Cortex of kidney (tissue), 1 donor: ENCODE data around the gene VAT1L.

Experiments used
- DNase-seq: peaks from one replicate; lab custom pipeline; 2025; lab: John Stamatoyannopoulos, UW

Gene VAT1L

DNA sequence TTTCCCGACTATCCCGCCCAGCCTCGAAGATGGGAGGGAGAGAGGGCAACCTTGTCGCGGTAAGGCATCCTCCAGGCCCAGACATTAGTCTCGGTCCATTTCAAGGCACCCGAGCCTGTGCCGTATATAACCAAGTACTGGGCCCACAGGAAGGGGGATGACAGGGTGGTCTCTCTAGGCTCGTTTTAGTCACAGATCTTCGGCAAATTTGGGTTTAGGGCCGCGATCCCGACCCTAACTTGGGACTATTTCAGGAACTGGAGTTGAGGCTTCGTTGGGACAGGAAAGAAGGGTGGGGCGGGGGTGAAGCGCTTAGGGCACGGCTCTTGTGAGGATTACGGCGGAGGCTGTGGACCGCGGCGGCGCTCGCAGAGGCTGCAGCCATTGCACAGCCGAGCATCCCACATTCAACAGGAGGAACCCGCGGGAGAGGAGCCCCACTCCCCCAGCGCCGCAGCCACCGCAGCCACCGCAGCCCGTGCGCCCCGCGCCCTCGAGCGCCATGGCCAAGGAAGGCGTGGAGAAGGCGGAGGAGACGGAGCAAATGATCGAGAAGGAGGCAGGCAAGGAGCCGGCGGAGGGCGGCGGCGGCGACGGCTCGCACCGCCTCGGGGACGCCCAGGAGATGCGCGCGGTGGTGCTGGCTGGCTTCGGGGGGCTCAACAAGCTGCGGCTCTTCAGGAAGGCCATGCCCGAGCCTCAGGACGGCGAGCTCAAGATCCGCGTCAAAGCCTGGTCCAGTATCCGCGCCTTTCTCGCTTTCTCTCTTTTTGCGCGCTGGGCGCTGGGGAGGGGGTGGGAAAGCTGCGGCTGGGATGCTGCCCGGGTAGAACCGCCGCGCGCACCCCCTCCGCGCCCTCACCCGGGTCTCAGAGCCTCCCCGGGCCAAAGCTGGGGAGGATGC is at the start of gene VAT1L:
VAT1L (plus strand) TSS at position 384 of the 904 bp plus-strand sequence; CDS start at position 503, 119 bp downstream.
- no peak for DNase-seq

DNA sequence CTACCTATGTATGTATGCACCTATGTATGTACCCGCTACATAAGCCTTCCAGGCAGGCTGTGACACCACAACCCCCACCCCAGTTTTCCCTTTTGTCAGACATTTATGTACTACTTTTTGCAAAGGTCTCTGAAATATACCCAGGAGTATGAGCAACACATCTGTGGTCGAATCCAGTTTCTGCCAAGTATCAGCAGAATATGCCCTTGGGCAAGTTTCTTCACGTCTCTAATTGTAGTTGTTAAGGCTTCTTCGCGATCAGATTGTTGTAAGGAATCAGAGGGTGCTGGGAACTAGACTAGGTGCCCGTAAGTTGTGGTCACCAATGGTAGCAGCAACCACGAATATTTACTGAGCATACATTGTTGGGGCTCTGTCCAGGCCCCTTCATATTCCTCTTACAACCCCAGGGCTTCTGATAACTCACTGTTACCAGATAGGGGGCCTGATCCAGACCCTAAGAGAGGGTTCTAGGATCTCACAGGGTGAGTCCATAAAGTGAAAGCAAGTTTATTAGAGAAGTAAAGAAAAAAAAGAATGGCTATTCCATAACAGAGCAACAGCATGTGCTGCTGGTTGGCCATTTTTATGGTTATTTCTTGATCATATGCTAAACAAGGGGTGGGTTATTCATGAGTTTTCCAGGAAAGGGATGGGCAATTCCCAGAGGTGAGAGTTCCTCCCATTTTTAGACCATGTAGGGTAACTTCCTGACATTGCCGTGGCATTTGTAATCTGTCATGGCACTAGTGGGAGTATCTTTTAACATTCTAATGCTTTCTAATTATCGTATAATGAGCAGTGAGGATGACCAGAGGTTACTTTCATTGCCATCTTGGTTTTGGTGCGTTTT is 49.4 kb upstream of the VAT1L start:
- no peak for DNase-seq

- no peak for DNase-seq
Observed at GRCh38 chr16:77739559-77739892, 48.8 kb upstream of the VAT1L start.

- no peak for DNase-seq
Observed at GRCh38 chr16:77744141-77744540, 44.2 kb upstream of the VAT1L start.

DNA sequence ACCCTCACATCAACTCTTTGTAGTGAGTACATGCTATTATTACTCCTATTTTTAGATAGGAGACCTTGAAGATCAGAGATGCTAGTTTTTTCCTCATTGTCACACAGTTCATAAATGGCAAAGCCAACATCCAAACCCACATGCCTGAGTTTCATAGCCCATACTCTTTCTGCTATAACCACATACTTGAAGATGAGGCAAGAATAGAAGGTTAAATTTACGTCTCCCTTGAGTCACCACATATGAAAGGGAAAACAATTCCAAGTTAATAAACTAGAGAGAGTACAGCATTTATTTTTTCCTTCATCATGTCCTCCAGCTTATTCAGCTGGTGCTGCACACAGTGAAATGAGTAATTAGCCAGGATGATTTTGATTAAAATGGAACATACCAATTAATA is 42.4 kb upstream of the VAT1L start:
- DNase-seq, result no peak

GRCh38 chr16:77748421-77749005 is 39.9 kb upstream of the VAT1L start:
- DNase-seq, result no peak

DNA sequence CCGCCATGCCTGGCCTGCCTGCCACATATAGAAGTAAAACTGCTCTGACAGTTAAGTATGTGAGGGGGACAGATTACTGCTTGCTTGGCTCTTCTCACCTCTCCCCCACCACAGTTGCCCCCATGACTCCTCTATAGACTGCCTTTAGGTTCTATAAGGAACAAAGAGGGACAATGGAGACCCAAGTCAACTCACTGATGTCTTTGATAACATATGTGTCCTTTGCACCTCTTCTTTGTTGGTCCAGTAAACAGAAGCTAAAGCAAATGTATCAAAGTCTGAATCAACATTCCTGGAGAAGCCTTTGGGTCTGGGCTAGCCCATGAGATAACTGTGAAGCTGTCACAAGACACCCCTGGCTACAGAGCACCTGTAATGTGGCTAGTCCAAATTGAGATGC is 38.9 kb upstream of the VAT1L start:
- DNase-seq, result no peak

DNA sequence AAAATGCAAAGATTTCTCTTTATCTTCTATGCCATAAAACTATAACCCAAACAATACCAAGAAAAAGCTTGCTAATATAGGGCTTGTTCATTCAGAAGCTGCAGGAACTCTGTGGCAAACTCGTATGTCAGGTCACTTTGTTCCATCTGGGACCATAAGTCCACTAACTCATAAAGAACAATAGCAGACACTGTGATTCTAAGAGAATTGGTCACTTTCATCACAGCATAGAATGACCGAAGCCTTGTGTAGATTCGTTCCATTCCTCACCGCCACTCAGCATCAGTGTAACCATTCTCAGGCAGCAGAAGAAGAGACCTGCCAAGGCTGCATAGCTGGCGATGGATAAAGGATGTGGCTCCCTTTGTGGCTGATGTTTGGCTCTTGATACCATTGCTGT is 30.3 kb upstream of the VAT1L start:
- DNase-seq, result no peak

DNA sequence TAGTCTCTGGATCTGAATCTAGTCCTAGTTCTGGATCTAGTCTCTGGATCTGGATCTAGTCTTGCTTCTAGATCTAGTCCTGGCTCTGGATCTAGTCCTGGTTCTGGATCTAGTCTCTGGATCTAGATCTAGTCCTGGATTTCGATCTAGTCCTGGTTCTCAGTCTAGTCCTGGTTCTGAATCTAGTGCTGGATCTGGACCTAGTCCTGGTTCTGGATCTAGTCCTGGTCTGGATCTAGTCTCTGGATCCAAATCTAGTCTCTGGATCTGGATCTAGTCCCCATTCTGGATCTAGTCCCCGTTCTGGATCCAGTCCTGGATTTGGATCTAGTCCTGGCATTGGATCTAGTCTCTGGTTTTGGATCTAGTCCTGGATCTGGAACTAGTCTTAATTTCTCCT is 29.9 kb upstream of the VAT1L start:
- DNase-seq, result no peak

DNA sequence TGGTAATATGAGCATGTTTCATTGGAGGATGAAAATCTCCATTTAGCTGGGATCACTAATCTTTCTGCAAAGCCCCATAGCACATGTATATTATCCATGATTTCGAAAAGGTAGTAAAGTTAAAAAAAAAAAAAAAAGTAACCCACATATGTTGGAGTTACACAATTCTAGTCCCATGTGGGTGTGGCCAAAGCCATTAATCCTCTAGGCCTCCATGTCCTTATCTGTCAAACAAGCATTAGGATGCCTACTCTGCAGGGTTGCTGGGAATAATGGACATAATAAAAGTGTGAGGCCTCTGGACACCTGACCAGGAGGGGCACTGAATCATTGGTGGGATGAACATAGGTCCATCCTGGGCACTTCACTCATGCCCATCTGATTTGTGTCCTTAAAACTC is 29.2 kb upstream of the VAT1L start:
- DNase-seq, result no peak

- DNase-seq, result no peak
Observed at GRCh38 chr16:77759821-77760220, 28.5 kb upstream of the VAT1L start.

- DNase-seq, result no peak
Observed at GRCh38 chr16:77760800-77761199, 27.6 kb upstream of the VAT1L start.

DNA sequence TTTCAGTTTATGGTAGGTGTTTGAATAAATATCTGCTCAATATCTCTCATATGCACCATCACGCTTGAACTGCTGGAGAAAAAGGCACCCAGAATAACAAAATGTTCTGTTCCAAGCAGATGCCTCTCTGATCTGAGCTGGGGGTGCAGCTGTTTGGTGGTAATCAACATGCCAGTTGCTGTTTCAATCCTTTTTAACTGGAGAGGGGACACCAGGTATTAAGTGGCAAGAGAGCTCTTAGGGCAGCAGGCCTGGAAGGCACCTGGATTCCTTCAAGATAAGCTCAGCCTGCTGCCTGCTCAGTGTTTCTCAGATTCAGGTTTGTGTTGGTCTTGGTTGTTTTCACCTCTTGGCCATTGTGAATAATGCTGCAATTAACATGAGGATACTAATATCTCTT is 27.2 kb upstream of the VAT1L start:
- DNase-seq, result no peak

DNA sequence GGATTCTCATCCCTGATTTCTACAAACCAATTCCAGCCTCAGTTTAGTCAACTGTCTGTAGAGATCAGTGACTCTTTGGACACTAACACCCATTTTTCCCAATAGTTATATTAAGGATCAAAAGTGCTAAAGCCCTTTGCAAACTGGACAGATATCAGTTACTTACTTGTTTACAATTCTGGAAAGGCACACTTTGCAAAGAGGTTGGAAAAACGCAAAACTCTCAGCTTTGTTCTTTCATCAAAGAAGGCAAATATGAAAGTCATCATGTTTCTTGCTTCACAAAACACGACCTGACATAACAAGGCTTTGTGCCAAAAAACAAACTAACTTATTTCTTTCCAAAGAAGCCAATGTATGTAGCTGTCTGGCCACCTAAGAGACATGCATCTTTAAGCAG is 26.1 kb upstream of the VAT1L start:
- DNase-seq, result no peak

DNA sequence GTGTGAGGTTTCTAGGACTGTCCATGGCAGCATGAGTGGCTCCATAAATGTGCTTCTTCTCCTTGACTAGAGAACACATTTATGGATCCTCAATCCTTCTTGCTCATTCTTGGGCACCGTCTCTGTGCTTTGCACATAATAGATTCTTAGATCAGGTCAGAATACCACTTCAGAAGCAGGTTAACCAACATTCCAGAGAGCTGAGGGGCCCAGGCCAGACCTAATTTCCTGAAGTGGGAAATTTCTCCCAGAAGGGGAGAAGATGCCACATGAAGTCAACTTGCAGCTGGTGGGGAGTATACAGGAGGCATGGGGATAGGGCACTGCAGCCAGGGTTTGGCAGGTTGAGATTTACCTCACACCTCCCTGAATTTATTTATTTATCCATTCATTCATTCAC is 24.4 kb upstream of the VAT1L start:
- no peak for DNase-seq

GRCh38 chr16:77767211-77767610 is 21.2 kb upstream of the VAT1L start:
- no peak for DNase-seq

DNA sequence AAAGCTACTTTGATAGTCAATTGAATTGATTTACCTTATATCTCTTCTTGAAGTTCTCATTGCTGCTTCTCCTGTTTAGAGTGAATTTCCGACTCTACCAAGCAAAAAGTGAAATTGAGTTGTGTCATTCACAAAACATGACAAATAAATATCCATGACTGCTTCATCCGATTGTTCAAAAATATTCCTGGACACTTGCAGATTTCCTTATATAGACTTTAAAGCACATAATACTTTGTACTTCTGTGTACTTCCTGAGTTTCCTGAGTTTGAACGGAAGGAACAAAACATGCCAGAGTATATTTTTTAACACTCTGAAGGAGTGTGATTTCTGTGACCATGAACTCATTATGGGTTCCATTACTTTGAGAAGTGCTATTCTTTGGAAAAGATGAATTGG is 20.5 kb upstream of the VAT1L start:
- DNase-seq, result no peak

GRCh38 chr16:77775911-77776909 is 12.2 kb upstream of the VAT1L start:
- no peak for DNase-seq

DNA sequence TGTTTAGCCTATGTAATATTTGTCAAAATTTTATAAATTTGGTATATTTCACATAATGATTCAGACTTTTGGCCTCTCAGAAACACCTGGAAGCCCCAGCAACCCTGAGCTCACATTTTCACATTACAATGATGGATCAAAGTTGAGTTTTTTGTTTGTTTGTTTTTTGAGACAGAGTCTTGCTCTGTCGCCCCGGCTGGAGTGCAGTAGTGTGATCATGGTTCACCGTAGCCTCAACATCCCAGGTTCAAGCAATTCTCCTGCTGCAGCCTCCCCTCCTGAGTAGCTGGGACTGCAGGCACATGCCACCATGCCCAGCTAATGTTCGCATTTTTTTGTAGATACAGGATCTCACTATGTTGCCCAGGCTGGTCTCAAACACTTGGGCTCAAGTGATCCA is 10.6 kb upstream of the VAT1L start:
- DNase-seq, result no peak

- no peak for DNase-seq
Observed at GRCh38 chr16:77780378-77780837, 8.0 kb upstream of the VAT1L start.

GRCh38 chr16:77781091-77781490 is 7.3 kb upstream of the VAT1L start:
- no peak for DNase-seq
